GM12878 (cell line): ENCODE measurements around the gene TRABD. TPM values are rescaled to one million over a fixed set of nuclear protein-coding genes. Genes with fewer than 3 reads are reported as not detected.

Experiments
- ATAC-seq: fragments of 200-7000 bp; cut with Tn5 transposase; 3 replicates; pipeline ENCODE4 v1.9.1; 2020; ENCODE audit warnings: mild to moderate bottlenecking, moderate library complexity
- BruUV-seq: library from RNA; stranded (reverse); fragments of 400-500 nt; replicated peaks from 2 replicates; lab custom pipeline; 2021; lab: Mats Ljungman, UMichigan
- CTCF ChIA-PET: fragments of 300-600 bp; sonication (Branson Sonifier 250); formaldehyde crosslinking; extraction: SDS; loops from one replicate; lab custom pipeline; 2021; ENCODE audit warnings: inconsistent platforms; lab: Yijun Ruan, JAX
- POLR2A ChIA-PET: fragments of 350-600 bp; formaldehyde crosslinking; extraction: SDS; loops from one replicate; lab custom pipeline; 2021; ENCODE audit warnings: inconsistent platforms; lab: Charles Lee
- RAD21 ChIA-PET: fragments of 300-600 bp; sonication (Branson Sonifier 250); formaldehyde crosslinking; loops from one replicate; lab custom pipeline; 2023; ENCODE audit warnings: antibody characterized with exemption; ENCODE audit not compliant: unreplicated experiment; lab: Charles Lee
- SMC1A ChIA-PET: fragments of 300-600 bp; sonication (Branson Sonifier 250); formaldehyde crosslinking; loops from one replicate; lab custom pipeline; 2023; ENCODE audit not compliant: unreplicated experiment, uncharacterized antibody; lab: Charles Lee
- DNase-seq: peaks from one replicate; pipeline ENCODE4 v3.0.0-alpha.2; 2011; ENCODE audit warnings: low read depth, low spot score
- FAIRE-seq: peaks from 3 replicates; lab custom pipeline; 2011; peaks lifted over from hg19 to GRCh38; lab: Jason Lieb, UNC
- H2AFZ ChIP-seq: 2 replicates; pipeline ENCODE4 v1.6.0; 2011; ENCODE audit warnings: low read depth, low read length, control low read depth; ENCODE audit not compliant: control insufficient read depth
- H3K27ac ChIP-seq: 2 replicates; pipeline ENCODE4 v1.5.1; 2011; ENCODE audit warnings: control low read depth; ENCODE audit not compliant: control insufficient read depth, insufficient read depth
- H3K27me3 ChIP-seq, 2 experiments: replicated peaks in 1 of 2; 2 replicates each; pipeline versions ENCODE4 v1.6.0 to v1.6.1; 2011; ENCODE audit warnings: low read length in 1 of 2; ENCODE audit not compliant: control insufficient read depth in 2 of 2, insufficient read depth in 2 of 2
- H3K36me3 ChIP-seq, 2 experiments: 2 replicates each; pipeline ENCODE4 v1.5.1; 2011; ENCODE audit warnings: low read length in 1 of 2; ENCODE audit not compliant: control insufficient read depth in 2 of 2, insufficient read depth in 2 of 2
- H3K4me1 ChIP-seq: 2 replicates; pipeline ENCODE4 v1.6.1; 2011; ENCODE audit warnings: mild to moderate bottlenecking, low read length, moderate library complexity, mixed read lengths; ENCODE audit not compliant: control insufficient read depth, insufficient read depth
- H3K4me2 ChIP-seq: 2 replicates; pipeline ENCODE4 v1.6.0; 2011; ENCODE audit warnings: control low read depth; ENCODE audit not compliant: control insufficient read depth, insufficient read depth
- H3K4me3 ChIP-seq: fragments of 200-600 bp; sonication (generic); 2 replicates; pipeline ENCODE4 v1.5.1; 2016
- H3K79me2 ChIP-seq: 2 replicates; pipeline ENCODE4 v1.6.0; 2011; ENCODE audit warnings: low read length; ENCODE audit not compliant: control insufficient read depth, insufficient read depth
- H3K9ac ChIP-seq: 2 replicates; pipeline ENCODE4 v1.8.0; 2011; ENCODE audit warnings: low read length, control low read depth, mixed read lengths; ENCODE audit not compliant: control insufficient read depth, insufficient read depth
- H3K9me3 ChIP-seq: replicated peaks from 3 replicates; pipeline ENCODE4 v1.5.1; 2011; ENCODE audit warnings: mild to moderate bottlenecking, low read length; ENCODE audit not compliant: control insufficient read depth, insufficient read depth
- H4K20me1 ChIP-seq: 2 replicates; pipeline ENCODE4 v1.6.0; 2011; ENCODE audit not compliant: control insufficient read depth, insufficient read depth
- ATF2 ChIP-seq: IDR thresholded peaks from 2 replicates; pipeline ENCODE4 v1.6.1; 2012; ENCODE audit warnings: low read length, inconsistent platforms
- CEBPB ChIP-seq, 2 experiments: fragments of 150-350 bp in 1 of 2; IDR thresholded peaks; 2 replicates each; pipeline ENCODE4 v1.6.1; 2012 to 2014; ENCODE audit warnings: low read depth in 2 of 2, low read length in 2 of 2, borderline replicate concordance in 1 of 2, inconsistent platforms in 1 of 2
- CHD1 ChIP-seq: IDR thresholded peaks from 2 replicates; pipeline ENCODE4 v1.6.1; 2012; ENCODE audit warnings: low read depth, low read length, improper control_type of control experiment
- E2F4 ChIP-seq: IDR thresholded peaks from 2 replicates; pipeline ENCODE4 v1.6.1; 2012; ENCODE audit warnings: low read depth, low read length, improper control_type of control experiment
- ETV6 ChIP-seq, 2 experiments: fragments of 450-650 bp in 1 of 2; IDR thresholded peaks in 1 of 2; conservative IDR thresholded peaks in 1 of 2; 2 replicates each; pipeline ENCODE4 v1.6.1; 2014; ENCODE audit warnings: antibody characterized with exemption in 1 of 2, borderline replicate concordance in 1 of 2, low read depth in 1 of 2, mild to moderate bottlenecking in 1 of 2, moderate library complexity in 1 of 2
- IKZF2 ChIP-seq, 2 experiments: fragments of 450-650 bp; IDR thresholded peaks; 2 replicates each; pipeline ENCODE4 v1.6.1; 2017; ENCODE audit warnings: mild to moderate bottlenecking in 2 of 2, moderate library complexity in 2 of 2
- KLF5 ChIP-seq: fragments of 450-650 bp; IDR thresholded peaks from 2 replicates; pipeline ENCODE4 v1.6.1; 2014; ENCODE audit warnings: mild to moderate bottlenecking; ENCODE audit not compliant: partially characterized antibody
- NR2C1 ChIP-seq: fragments of 450-650 bp; IDR thresholded peaks from 2 replicates; pipeline ENCODE4 v1.6.1; 2017; ENCODE audit warnings: antibody characterized with exemption, mild to moderate bottlenecking, moderate library complexity
- NR2F1 ChIP-seq: fragments of 450-650 bp; conservative IDR thresholded peaks from 2 replicates; pipeline ENCODE4 v1.6.1; 2017; ENCODE audit warnings: mild to moderate bottlenecking
- PAX8 ChIP-seq: fragments of 450-650 bp; IDR thresholded peaks from 2 replicates; pipeline ENCODE4 v1.6.1; 2017; ENCODE audit warnings: mild to moderate bottlenecking, moderate library complexity
- PKNOX1 ChIP-seq: fragments of 450-650 bp; IDR thresholded peaks from 2 replicates; pipeline ENCODE4 v1.6.1; 2016; ENCODE audit warnings: mild to moderate bottlenecking
- POLR2A ChIP-seq: IDR thresholded peaks from 2 replicates; pipeline ENCODE4 v1.6.1; 2011; ENCODE audit warnings: low read depth, mild to moderate bottlenecking, low read length
- POU2F2 ChIP-seq: IDR thresholded peaks from 3 replicates; pipeline ENCODE4 v1.6.1; 2011; ENCODE audit warnings: low read depth, mild to moderate bottlenecking, low read length, borderline replicate concordance
- RCOR1 ChIP-seq: conservative IDR thresholded peaks from 2 replicates; pipeline ENCODE4 v1.6.1; 2012; ENCODE audit warnings: low read depth, low read length, improper control_type of control experiment
- SP1 ChIP-seq: IDR thresholded peaks from one replicate; pipeline ENCODE4 v1.6.1; 2011; ENCODE audit warnings: low read depth, low read length
- SPI1 ChIP-seq: IDR thresholded peaks from 2 replicates; pipeline ENCODE4 v1.6.1; 2011; ENCODE audit warnings: low read depth, mild to moderate bottlenecking, low read length, moderate library complexity, borderline replicate concordance; ENCODE audit not compliant: insufficient read depth
- USF2 ChIP-seq: IDR thresholded peaks from 2 replicates; pipeline ENCODE4 v1.6.1; 2011; ENCODE audit warnings: low read depth, low read length, improper control_type of control experiment, borderline replicate concordance
- ZBTB4 ChIP-seq: fragments of 450-650 bp; formaldehyde crosslinking; IDR thresholded peaks from 2 replicates; pipeline ENCODE4 v1.4.0; 2022; ENCODE audit warnings: mild to moderate bottlenecking, moderate library complexity
- WGBS: methylation state at CpG from one replicate; pipeline ENCODE4 v1.1.6; 2016; ENCODE audit warnings: low lambda C conversion rate; ENCODE audit not compliant: insufficient replicate concordance, insufficient coverage; ENCODE audit errors: missing lambda C conversion rate; 5-methylcytosine and 5-hydroxymethylcytosine counted together
- in situ Hi-C: fragments of 300-500 bp; cut with MboI; formaldehyde crosslinking; loops from 9 replicates; pipeline ENCODE4 v1.14.3; 2018; ENCODE audit warnings: mixed read lengths
- intact Hi-C: fragments of 100-400 bp; cut with micrococcal nuclease; formaldehyde crosslinking; loops from one replicate; pipeline ENCODE4 v1.14.2; 2022; ENCODE audit not compliant: unreplicated experiment
- polyA plus RNA-seq, 11 experiments: library from polyadenylated mRNA; depleted of rRNA in 4 of 11; unstranded in 6 of 11; stranded (reverse) in 5 of 11; fragments of >200 nt; fragmentation: Nextera tagmentation in 4 of 11; fragmentation: Illumina TruSeq in 1 of 11; extraction: Ambion mirVana in 4 of 11; extraction: Trizol in 1 of 11; gene quantifications; 1 replicate in 1 of 11; 2 replicates in 10 of 11; pipeline versions ENCODE4 v1.2.1 to v1.2.3, GENCODE V29; 2011 to 2016; ENCODE audit warnings: inconsistent platforms in 2 of 11, missing spikeins in 2 of 11, low read depth in 1 of 11
- total RNA-seq, 4 experiments: library from RNA; depleted of rRNA in 3 of 4; stranded (reverse); fragments of >200 nt in 3 of 4; fragmentation: Illumina TruSeq in 1 of 4; extraction: Trizol in 1 of 4; gene quantifications; 2 replicates each; pipeline versions ENCODE4 v1.2.1 to v1.2.3, GENCODE V29; 2013 to 2021

Gene TRABD
- total and polyA plus RNA-seq, 10 of the 15 experiments (the other 5 are each of a cell fraction or from before 2014, with no cell fraction given): 0.43 to 116 (median 58.1) TPM

- POLR2A ChIA-PET: no interaction called here
- H3K4me1 ChIP-seq: peaks cover 3% of the 10 kb centered on the region; the same call in 1 of the 2 replicates
- no peaks in the 10 kb centered on the region for H3K36me3 ChIP-seq
- H3K4me3 ChIP-seq: no peak overlapping the region
- FAIRE-seq: no peak
- intact Hi-C loops (no loop called here), in situ Hi-C loops (no loop called here)
- WGBS: 77% methylated on average over 5 of the region's 6 CpGs
- RAD21 ChIA-PET: no interaction called here
- no peaks in the 10 kb centered on the region; a peak in 1 of 4 replicates for H3K27me3 ChIP-seq
- no peak for ATAC-seq
- H2AFZ ChIP-seq: no peak overlapping the region
- CTCF ChIA-PET: interaction anchor here (1.2 kb wide), 1 partner anchor 30 kb away, joined by 3 read pairs; no protein-coding TSS in a partner anchor
- no peak overlapping the region for H3K27ac ChIP-seq
- no peak overlapping the region for H3K9ac ChIP-seq
- SMC1A ChIA-PET: no interaction called here
- no peak overlapping the region for H3K4me2 ChIP-seq
- H4K20me1 ChIP-seq: no peaks in the 10 kb centered on the region
- no TSS peak for BruUV-seq
- H3K9me3 ChIP-seq: no peaks in the 10 kb centered on the region
- no peaks in the 10 kb centered on the region for H3K79me2 ChIP-seq
- DNase-seq: no peak
- no peak for TF ChIP-seq ETV6 (conservative IDR thresholded peaks at IDR 0.05 in 1 of 2, IDR thresholded peaks at IDR 0.05 in 1 of 2; ENCODE audit: borderline replicate concordance in 1 of 2, low read depth in 1 of 2)
- TF ChIP-seq RCOR1: no peak
- no peak for TF ChIP-seq NR2C1
- TF ChIP-seq E2F4: no peak
- no peak for TF ChIP-seq POU2F2
- TF ChIP-seq CHD1: no peak
- no peak for TF ChIP-seq PKNOX1
- TF ChIP-seq ATF2: no peak
- no peak for TF ChIP-seq USF2
- no peak for TF ChIP-seq KLF5
- no peak for TF ChIP-seq IKZF2 (IDR thresholded peaks at IDR 0.05)
- TF ChIP-seq SPI1: no peak
- no peak for TF ChIP-seq ZBTB4
- TF ChIP-seq CEBPB (IDR thresholded peaks at IDR 0.05; ENCODE audit: borderline replicate concordance in 1 of 2, low read depth in 2 of 2, low read length in 2 of 2): no peak
- TF ChIP-seq NR2F1: no peak
- no peak for TF ChIP-seq SP1
- TF ChIP-seq POLR2A: no peak
- TF ChIP-seq PAX8: no peak
These were observed 44.3 kb upstream of the TRABD start for GRCh38 chr22:50141462-50141861.
